Loucy (cell line): Measurements from ENCODE around the gene DMPK.
A peak's percentile ranks its signal among the peaks of the same experiment; 100 is the strongest.

Experiments
- H2AFZ ChIP-seq: fragments of 200-600 bp; sonication (generic); 2 replicates; pipeline ENCODE4 v1.6.0; 2016; ENCODE audit warnings: antibody characterized with exemption, mild to moderate bottlenecking, low read length, moderate library complexity
- H3F3A ChIP-seq: fragments of 200-600 bp; 2 replicates; pipeline ENCODE4 v1.6.0; 2016; ENCODE audit warnings: antibody characterized with exemption, low read depth, mild to moderate bottlenecking
- H3K27me3 ChIP-seq: fragments of 200-600 bp; sonication (generic); 2 replicates; pipeline ENCODE4 v1.6.1; 2014; ENCODE audit warnings: low read length, mild to moderate bottlenecking; ENCODE audit not compliant: insufficient read depth, poor library complexity, severe bottlenecking
- H3K36me3 ChIP-seq: fragments of 200-600 bp; sonication (generic); 2 replicates; pipeline ENCODE4 v1.6.1; 2016; ENCODE audit warnings: low read length; ENCODE audit not compliant: insufficient read depth
- H3K4me1 ChIP-seq: fragments of 200-600 bp; sonication (generic); 2 replicates; pipeline ENCODE4 v1.5.1; 2014; ENCODE audit warnings: low read length, mild to moderate bottlenecking; ENCODE audit not compliant: insufficient read depth, poor library complexity, severe bottlenecking
- H3K4me2 ChIP-seq: fragments of 200-600 bp; sonication (generic); 2 replicates; pipeline ENCODE4 v1.6.0; 2014; ENCODE audit warnings: antibody characterized with exemption, low read length, low read depth, mild to moderate bottlenecking; ENCODE audit not compliant: poor library complexity, severe bottlenecking
- H3K4me3 ChIP-seq: fragments of 200-600 bp; sonication (generic); 2 replicates; pipeline ENCODE4 v1.5.1; 2014; ENCODE audit warnings: low read length, mild to moderate bottlenecking, mixed read lengths; ENCODE audit not compliant: poor library complexity, severe bottlenecking
- H3K79me2 ChIP-seq: fragments of 200-600 bp; sonication (generic); 2 replicates; pipeline ENCODE4 v1.6.1; 2014; ENCODE audit warnings: low read length; ENCODE audit not compliant: insufficient read depth
- H3K9ac ChIP-seq: fragments of 200-600 bp; sonication (generic); 2 replicates; pipeline ENCODE4 v1.6.0; 2014; ENCODE audit warnings: mild to moderate bottlenecking, low read depth, low read length, moderate library complexity; ENCODE audit not compliant: poor library complexity, severe bottlenecking
- H3K9me2 ChIP-seq: fragments of 200-600 bp; sonication (generic); replicated peaks from 2 replicates; pipeline ENCODE4 v1.6.1; 2016; ENCODE audit warnings: low read depth, low read length, mixed read lengths
- H3K9me3 ChIP-seq: fragments of 200-600 bp; sonication (generic); 2 replicates; pipeline ENCODE4 v1.6.1; 2014; ENCODE audit warnings: mild to moderate bottlenecking, antibody characterized with exemption, low read length, low read depth; ENCODE audit not compliant: insufficient read depth
- H4K20me1 ChIP-seq: fragments of 200-600 bp; sonication (generic); 2 replicates; pipeline ENCODE4 v1.6.0; 2014; ENCODE audit warnings: antibody characterized with exemption, low read length, mild to moderate bottlenecking; ENCODE audit not compliant: insufficient read depth, poor library complexity, severe bottlenecking
- EZH2phosphoT487 ChIP-seq: fragments of 200-600 bp; IDR thresholded peaks from 2 replicates; pipeline ENCODE4 v1.6.1; 2018; ENCODE audit warnings: antibody characterized with exemption, mild to moderate bottlenecking, moderate library complexity, borderline replicate concordance
- TF ChIP-seq, protein P1 (sequence below): fragments of 200-600 bp; sonication (generic); conservative IDR thresholded peaks from 2 replicates; pipeline ENCODE4 v1.5.1; 2014; ENCODE audit warnings: mild to moderate bottlenecking, antibody characterized with exemption, low read length

Gene DMPK

DNA sequence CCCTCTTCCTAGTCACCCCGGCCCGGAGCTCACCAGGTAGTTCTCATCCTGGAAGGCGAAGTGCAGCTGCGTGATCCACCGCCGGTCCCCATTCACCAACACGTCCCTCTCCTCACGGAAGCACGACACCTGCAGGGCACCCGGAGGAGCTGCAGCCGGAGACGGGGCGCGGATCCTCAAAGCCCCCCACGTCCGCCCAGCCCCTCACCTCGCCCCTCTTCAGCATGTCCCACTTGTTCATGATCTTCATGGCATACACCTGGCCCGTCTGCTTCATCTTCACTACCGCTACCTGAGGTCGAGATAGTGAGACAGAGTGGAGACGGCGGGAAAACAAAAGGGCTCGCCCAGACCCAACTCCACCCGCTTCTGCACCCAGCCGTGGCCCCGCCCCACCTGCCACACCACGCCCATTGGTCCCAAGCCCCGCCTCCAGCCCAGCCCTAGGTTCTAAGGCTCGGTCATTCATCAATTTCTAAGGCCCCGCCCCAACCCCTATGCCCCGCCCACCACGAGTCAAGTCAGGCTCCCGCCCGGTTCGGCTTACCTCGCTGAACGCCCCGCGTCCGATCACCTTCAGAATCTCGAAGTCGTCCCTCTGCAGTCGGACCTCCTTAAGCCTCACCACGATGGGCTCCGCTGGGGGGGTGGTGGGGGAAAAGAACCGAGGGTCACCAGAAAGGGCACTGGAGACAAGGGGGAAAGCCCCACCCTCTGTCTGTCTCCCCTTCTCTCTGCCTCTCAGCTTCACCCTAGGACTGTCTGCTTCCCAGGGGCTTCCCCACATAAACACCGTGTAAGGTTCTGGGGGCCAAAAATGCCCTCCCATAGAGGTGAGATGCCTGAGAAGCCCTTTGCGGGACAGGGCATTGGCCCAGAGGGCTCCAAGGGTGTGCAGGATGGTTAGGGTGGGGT lies 2.8 kb downstream of the DMPK start:
- Histone ChIP-seq H3K4me2 (peak overlapping the region; percentile 38), H3K9me3 (no peaks in the 10 kb centered on the region), H3K9ac (no peak overlapping the region), H3K9me2 (no peaks in the 10 kb centered on the region), H2AFZ (no peak overlapping the region), H3K36me3 (no peaks in the 10 kb centered on the region), H3K27me3 (no peaks in the 10 kb centered on the region), H3K4me3 (no peak overlapping the region), H3K4me1 (no peaks in the 10 kb centered on the region), H3F3A (no peaks in the 10 kb centered on the region), H3K79me2 (no peaks in the 10 kb centered on the region), H4K20me1 (peaks cover 12% of the 10 kb centered on the region)
- TF ChIP-seq EZH2phosphoT487, result no peak
- TF ChIP-seq, protein P1, sequence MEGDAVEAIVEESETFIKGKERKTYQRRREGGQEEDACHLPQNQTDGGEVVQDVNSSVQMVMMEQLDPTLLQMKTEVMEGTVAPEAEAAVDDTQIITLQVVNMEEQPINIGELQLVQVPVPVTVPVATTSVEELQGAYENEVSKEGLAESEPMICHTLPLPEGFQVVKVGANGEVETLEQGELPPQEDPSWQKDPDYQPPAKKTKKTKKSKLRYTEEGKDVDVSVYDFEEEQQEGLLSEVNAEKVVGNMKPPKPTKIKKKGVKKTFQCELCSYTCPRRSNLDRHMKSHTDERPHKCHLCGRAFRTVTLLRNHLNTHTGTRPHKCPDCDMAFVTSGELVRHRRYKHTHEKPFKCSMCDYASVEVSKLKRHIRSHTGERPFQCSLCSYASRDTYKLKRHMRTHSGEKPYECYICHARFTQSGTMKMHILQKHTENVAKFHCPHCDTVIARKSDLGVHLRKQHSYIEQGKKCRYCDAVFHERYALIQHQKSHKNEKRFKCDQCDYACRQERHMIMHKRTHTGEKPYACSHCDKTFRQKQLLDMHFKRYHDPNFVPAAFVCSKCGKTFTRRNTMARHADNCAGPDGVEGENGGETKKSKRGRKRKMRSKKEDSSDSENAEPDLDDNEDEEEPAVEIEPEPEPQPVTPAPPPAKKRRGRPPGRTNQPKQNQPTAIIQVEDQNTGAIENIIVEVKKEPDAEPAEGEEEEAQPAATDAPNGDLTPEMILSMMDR, result peak; percentile 63

GRCh38 chr19:45778010-45778661 lies 4.2 kb downstream of the DMPK start:
- Histone ChIP-seq H3K9ac (no peak overlapping the region), H3K4me1 (no peaks in the 10 kb centered on the region), H3K9me3 (no peaks in the 10 kb centered on the region), H4K20me1 (peaks cover 7% of the 10 kb centered on the region), H3K27me3 (no peaks in the 10 kb centered on the region), H3K79me2 (no peaks in the 10 kb centered on the region), H3F3A (no peaks in the 10 kb centered on the region), H3K4me2 (no peak overlapping the region), H3K36me3 (no peaks in the 10 kb centered on the region), H2AFZ (no peak overlapping the region), H3K9me2 (no peaks in the 10 kb centered on the region), H3K4me3 (no peak overlapping the region)
- TF ChIP-seq EZH2phosphoT487, result no peak
- TF ChIP-seq, protein P1, result no peak

- H3K79me2 ChIP-seq, result no peaks in the 10 kb centered on the region
- no peaks in the 10 kb centered on the region for H3K4me1 ChIP-seq
- H3K9me2 ChIP-seq, result no peaks in the 10 kb centered on the region
- no peaks in the 10 kb centered on the region for H3K9me3 ChIP-seq
- TF ChIP-seq, protein P1, result no peak
- no peak for TF ChIP-seq EZH2phosphoT487
- no peak overlapping the region for H3K9ac ChIP-seq
- no peaks in the 10 kb centered on the region for H3K36me3 ChIP-seq
- no peaks in the 10 kb centered on the region for H3F3A ChIP-seq
- H3K27me3 ChIP-seq, result no peaks in the 10 kb centered on the region
- peaks cover 7% of the 10 kb centered on the region for H4K20me1 ChIP-seq
- H3K4me2 ChIP-seq, result no peak overlapping the region
- H2AFZ ChIP-seq, result no peak overlapping the region
- H3K4me3 ChIP-seq, result no peak overlapping the region
Measured at GRCh38 chr19:45777395-45777961, 4.8 kb downstream of the DMPK start.
